ENCODE data around the gene EXOC2.
A peak's percentile ranks its signal among the peaks of the same experiment; 100 is the strongest.

EXOC2 gene, protein sequence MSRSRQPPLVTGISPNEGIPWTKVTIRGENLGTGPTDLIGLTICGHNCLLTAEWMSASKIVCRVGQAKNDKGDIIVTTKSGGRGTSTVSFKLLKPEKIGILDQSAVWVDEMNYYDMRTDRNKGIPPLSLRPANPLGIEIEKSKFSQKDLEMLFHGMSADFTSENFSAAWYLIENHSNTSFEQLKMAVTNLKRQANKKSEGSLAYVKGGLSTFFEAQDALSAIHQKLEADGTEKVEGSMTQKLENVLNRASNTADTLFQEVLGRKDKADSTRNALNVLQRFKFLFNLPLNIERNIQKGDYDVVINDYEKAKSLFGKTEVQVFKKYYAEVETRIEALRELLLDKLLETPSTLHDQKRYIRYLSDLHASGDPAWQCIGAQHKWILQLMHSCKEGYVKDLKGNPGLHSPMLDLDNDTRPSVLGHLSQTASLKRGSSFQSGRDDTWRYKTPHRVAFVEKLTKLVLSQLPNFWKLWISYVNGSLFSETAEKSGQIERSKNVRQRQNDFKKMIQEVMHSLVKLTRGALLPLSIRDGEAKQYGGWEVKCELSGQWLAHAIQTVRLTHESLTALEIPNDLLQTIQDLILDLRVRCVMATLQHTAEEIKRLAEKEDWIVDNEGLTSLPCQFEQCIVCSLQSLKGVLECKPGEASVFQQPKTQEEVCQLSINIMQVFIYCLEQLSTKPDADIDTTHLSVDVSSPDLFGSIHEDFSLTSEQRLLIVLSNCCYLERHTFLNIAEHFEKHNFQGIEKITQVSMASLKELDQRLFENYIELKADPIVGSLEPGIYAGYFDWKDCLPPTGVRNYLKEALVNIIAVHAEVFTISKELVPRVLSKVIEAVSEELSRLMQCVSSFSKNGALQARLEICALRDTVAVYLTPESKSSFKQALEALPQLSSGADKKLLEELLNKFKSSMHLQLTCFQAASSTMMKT

DNA sequence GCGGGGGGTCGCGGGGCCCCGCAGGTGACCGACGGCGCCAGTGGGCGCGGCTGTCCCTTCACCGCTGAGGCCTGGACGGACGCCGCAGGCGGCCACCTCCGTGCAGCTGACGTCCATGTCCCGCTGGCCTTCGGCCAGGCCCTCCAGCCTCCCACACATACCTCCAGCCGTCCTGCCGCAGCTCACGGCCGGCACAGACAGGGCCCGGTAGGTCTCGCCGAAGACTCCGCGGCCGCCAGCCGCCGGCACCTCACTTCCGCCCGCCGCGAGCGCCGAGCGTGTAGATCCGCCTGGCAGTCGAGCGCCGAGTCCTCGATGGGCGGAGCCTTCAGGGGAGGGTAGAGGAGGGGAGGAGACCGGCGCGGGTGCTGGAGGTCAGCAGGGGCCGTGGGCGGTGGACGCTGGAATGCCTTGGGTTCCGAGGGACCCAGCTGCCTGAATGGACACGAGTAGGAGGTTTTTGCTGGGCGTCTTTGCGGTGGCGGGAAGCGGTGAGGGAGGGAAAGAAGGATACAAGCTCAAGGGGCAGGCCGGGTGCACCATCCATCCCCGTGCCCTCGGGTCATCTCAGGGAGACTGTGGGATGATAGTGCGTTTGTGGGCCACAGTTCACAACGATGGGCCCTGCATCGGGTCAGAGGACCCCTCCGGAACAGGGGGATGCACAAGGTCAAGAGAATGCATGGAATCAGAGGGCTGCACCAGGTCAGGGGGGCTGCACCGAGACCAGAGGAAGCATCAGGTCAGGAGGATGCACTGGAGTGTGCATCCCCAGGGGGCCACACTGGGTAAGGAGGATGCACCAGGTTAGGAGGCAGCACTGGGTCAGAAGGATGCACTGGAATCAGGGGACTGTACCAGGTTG is at the start of gene EXOC2:
Gene EXOC2 (minus strand): TSS at position 282 of the 865 bp plus-strand sequence. CDS start 55,321 bp downstream, outside the sequence.
- DNase-seq (ENCODE audit: low spot score), result peak; percentile 82

DNA sequence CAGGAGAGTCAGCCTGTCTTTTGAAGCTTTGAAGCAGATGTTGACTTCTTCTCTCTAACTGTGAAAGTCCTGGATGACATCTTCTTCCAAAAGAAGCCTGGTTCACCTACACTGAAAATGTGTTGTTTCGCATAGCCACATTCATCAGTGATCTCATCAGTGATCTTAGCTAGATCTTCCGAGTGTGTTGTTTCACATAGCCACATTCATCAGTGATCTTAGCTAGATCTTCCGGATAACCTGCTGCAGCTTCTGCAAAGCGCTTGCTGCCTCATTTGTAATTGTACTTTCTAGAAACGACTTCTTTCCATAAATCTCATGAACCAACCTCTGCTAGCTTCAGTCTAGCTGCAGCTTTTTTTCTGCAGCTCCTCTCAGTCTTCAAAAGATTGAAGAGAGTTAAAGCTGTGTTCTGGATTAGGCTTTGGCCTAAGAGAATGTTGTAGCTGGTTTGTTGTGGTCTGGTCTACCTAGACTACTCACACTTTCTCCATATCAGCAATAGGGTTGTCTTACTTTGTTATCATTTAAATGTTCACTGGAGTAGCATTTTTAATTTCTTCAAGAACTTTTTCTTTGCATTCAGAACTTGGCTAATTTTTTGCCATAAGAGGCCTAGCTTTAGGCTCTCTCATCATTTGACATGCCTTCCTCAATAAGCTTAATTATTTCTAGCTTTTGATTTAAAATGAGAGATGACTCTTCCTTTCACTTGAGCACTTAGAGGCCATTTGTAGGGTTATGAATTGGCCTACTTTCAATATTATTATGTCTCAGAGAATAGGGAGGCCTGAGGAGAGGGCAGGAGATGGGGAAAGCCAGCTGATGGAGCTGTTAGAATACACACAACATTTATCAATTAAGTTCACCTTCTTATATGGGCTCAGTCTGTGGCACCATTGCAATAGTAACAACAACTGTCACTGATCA is 48.7 kb upstream of the EXOC2 start:
- no peak for DNase-seq (ENCODE audit: low spot score)

DNA sequence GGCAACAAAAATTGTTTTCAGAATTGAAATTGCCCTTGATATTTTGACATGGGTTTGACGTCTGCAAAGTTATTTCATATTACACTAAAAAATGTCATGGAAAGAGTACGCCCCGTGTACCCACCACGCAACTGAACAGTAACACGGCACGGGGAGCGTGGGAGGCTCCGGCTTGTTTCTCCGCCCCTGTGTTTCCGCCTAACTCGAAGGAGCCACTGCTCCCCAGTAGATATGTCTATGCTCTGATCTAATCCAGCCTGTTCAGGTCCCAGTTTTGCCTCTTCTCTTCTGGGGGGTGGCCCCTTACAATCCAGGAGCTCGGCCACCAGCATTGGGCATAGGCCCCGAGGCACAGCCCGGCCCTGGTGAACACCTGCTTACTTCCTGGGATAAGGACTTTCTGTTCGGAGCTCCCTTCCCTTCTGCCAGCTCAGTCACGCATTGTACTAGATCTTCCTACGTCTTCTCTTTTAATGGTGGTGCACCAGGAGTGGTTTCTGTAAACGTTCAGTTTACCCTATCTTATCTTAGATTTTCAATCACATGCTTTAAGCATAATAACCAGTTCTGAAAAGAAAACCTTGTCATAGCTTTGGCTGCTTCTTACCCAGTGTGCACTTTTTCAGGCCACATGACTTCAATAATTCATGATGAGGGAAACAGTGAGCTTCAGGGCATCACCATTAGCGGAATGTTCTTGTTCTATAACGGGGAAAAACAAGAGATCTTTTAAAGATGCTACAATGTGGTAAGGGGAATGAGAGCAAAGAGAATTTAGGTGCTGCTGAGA is 43.9 kb upstream of the EXOC2 start:
- no peak for DNase-seq (ENCODE audit: low spot score)

DNA sequence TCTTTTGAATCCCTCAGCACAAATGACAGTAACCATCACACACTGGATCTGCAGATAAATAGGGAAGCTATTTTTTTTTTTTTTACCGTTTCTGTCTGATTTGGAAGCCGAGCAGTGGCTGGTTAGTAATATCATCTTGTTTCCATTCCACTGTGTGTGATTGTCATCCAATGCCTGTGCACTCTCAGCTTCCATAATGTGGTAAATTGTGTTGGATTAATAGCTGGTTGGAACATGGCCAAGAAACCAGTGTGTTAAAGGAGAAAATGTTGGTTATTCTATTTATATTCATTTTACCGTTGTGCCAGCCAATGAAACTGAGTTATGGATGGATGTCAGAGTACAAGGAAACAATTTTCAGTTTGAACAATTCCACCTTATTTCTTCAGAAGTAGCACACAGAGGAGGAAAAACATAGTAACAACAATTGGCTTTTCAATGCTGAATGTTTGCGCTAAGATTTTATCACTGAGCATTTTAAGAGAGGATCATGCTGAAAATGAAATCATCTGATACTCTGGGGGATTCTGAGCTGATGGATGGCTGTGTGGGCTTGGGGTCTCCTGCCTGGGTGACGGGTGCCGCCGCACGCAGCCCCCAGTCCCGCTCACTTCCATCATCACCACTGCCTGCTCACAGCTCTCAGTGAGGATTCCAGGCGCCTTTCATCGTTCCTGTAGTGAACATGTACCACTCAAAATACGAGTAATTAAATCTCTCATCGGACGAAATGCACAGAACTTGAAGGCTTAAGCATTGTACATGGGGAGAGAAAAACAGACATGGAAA is 40.7 kb upstream of the EXOC2 start:
- DNase-seq (ENCODE audit: low spot score), result no peak

DNA sequence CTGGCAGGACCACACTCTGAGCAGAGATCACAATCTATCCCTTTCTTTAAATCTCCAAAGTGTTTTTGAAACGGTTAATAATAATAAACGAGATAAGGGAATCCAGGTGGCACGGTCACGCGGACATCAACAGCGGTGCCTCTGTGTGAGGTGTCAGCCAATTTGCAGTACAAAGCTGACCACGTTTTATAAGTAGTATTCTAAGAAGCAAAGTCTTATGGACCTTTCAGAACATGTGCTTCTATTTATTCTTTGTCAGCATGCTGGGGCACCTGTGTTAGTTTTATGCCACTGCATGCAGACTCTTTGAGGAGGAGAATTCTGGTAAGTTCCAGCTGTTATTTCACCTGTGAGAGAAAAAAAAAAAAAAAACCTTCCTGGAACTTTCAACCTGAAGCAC is 39.0 kb upstream of the EXOC2 start:
- no peak for DNase-seq (ENCODE audit: low spot score)

DNA sequence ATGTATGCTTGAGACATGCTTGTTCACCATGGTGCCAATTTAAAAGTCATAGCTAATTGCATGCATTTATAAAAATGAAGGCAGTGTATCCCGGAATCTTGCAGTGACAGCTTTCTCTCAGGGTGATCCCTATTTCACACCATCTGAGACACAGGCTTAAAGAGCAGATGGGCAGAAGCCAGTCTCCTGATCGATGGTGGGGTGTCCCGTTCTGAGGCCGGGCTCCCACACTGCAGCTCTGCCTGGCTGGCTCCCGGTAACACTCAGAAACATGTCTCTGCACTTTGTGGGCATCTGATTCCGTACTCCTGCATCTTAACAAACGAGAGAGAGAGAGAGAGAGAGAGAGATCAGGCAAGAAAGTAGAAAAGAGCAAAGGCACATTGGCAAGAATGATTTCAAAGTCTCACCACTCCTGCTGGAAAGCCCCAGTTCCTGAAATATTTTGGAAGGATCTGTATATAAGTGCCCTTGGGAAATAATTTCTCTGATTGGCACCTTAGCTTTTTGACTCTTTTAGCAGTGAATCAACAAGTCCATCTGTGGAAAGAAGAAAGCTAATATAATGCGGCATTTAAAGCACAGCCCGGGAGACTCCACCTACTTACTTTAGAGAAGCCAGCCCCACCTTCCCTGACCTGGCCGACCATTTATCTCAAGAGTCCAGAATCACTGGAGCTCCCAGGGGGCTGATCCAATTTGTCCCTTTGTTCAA is 36.8 kb upstream of the EXOC2 start:
- no peak for DNase-seq (ENCODE audit: low spot score)

DNA sequence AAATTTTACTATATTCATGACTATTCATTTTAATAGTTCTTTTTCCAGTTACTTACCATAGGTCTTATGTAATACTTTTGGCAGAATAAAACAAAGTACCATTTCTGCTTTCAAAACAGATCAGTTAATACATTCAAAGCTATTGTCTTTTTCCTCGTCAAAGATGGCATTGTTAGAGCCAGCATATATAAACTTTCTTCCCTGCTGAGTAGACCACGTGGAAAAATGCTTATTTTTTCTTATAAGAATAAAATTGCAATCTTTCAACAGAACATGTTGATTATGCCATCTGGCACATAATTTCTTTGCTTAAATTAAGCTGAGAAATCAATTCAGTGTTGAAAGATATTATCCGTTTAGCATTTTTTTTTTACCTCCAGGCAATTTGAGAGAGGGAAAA is 34.9 kb upstream of the EXOC2 start:
- no peak for DNase-seq (ENCODE audit: low spot score)

DNA sequence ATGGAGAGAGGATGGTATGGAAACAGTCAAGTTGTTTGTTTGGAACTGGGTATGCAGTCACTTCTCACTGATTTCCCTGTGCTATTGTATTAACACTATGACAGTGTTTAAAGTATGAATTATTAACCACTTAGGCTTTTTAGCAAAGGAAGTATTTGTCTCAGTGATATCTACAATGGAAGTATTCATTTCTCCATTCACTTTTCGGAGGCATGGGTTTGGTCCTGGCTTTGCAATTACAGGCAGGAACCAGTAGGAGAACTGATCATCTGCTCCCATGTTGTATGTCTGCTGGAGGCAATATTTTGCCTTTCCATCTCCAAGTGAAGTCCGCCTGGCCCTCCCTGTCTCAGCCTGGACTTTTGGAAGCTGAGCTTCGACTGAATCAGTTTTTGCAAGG is 30.6 kb upstream of the EXOC2 start:
- DNase-seq (ENCODE audit: low spot score), result no peak

DNA sequence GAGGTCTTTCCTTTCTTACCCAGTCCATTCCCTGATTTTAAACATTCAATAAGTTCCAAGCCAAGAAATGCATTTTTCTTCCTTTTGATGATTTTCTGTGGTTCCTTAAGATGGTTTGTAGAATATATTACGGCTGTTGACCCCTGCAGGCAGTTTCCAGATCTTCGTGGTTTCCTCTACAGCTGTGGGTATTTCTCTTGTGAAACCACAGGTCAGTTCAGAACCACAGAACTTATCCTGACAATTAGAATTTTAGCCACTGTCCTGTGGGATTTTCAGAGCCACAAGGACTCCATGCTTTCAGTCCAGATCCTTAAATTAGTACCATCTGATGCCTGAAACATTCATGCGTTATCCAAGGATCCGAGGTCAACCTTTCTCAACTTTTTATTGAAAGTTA is 29.7 kb upstream of the EXOC2 start:
- no peak for DNase-seq (ENCODE audit: low spot score)

DNA sequence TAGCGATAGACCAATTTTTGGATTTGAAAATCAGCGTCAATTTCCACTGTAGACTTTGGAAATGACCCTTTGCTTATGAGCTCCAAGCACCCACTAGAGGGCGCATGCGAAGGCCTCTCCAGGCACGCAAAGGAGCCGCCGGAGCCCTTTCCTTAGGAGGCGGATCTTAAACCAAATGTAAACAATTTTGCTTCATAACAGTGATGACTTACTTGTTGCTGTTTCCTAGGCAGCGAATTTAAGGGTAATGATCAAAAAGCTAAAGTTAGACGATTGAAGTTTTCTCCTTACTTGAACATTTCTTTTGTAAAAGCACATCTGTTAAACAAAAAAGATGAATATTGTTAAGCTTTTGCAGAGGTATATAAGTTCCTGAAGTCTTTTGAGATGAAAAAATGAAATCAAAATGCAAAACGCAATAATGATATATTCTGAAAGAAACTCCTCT is 29.2 kb upstream of the EXOC2 start:
- DNase-seq (ENCODE audit: low spot score), result peak; percentile 76

DNA sequence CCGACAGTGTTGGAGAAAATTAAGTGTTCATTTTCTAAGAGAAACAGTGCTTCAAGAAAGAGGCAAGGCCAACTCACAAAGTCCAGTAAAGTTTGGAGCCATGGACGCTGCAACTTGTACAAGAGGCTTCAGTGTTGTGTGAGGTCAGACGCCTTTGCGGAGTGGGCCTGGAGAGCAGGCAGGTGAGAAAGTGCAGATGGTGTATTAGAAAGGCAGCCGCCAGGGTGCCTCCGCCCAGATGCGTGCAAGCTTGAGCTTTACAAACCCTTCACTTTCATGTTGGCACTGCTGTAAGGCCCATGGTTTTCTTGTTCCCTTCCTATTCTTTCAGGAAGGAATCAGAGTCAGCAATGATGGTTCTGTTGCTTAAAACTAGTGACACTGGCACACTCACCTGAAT is 25.4 kb upstream of the EXOC2 start:
- no peak for DNase-seq (ENCODE audit: low spot score)

DNA sequence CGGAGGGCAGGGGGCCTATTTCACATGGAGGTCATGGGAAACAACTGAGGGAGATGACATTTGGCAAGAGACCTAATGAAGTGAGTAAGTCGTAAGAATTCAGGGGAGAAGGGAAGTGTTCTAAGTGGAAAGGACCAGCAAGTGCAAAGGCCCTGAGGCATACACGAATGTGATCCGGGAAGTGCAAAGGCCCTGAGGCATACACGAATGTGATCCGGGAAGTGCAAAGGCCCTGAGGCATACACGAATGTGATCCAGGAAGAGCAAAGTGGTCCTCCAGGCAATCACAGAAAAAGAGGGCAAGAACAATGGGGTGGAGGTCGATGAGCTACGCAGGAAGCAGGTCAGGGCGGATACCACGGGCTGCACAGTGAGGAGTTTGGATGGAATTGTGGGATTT is 24.2 kb upstream of the EXOC2 start:
- DNase-seq (ENCODE audit: low spot score), result no peak

DNA sequence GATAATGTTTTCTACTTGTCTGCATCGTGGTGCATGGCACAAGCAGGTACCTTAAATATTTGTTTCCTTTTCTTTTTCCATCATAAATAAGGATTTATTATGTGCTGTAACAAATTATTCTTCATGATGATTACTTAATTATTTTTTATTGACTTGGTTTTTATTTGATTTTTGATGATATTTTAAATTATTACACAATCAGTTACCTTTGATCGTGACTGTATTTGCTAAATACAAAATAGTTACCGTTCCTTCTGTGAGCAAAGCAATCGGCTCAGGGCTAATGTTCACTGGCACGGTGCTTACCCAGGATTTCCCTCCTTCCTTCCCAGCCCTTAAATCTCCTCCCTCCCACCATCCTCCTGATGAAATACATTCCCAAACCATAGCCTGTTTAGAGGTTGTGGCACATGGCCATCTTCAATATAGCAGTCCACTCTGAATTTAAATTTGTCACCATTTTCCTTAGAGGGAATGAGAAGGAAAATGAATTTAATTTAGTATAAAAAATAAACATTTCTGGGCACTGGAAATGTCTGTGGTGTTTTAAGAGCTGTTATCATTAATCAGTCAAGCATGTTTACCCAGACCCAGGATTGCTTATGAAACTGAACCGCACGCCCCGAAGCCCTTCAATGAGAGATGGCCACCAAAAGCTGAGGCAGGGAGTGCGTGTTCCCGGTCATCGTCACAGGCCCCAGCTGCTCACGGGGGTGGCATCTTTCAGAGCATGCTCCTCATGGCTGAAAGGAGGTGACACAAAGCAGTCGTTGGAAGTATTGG is 23.0 kb upstream of the EXOC2 start:
- no peak for DNase-seq (ENCODE audit: low spot score)

DNA sequence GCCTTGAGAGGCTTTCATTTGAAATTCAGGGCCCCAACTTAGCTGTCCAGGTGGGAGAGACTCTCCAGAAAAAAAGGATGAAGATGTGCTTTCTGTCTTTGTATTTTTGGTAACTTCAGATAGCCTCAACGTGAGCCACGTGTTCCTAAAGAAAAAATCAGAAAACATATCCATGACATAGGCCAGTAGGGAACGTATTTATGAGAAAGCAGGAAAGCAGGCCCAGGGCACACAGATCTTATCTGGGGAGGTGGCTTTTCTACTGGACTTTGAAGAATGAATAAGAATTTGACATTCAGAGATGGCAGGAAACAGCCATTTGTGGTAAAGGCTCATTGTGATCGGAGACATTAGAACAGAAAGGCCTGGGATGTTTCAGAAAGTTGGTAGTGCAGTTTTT is 21.2 kb upstream of the EXOC2 start:
- DNase-seq (ENCODE audit: low spot score), result no peak

DNA sequence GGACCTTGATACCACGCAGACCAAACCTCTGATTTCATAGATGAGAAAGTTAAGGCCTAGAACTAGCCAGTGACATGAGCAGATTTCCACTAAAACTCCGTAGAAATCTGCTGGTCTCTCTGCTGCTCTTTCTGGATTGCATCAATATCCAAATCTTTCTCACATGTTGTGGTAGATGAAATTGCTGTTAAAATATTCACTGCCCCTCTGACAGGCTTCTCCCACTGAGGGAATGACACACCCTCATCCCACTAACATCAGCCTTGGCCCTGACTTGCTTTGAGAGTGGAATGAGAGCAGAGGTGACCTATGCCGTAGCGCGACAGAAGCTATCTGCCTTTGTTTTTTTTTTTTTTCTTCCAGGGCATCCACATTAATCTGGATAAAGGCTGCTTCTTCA is 20.4 kb upstream of the EXOC2 start:
- DNase-seq (ENCODE audit: low spot score), result no peak

DNA sequence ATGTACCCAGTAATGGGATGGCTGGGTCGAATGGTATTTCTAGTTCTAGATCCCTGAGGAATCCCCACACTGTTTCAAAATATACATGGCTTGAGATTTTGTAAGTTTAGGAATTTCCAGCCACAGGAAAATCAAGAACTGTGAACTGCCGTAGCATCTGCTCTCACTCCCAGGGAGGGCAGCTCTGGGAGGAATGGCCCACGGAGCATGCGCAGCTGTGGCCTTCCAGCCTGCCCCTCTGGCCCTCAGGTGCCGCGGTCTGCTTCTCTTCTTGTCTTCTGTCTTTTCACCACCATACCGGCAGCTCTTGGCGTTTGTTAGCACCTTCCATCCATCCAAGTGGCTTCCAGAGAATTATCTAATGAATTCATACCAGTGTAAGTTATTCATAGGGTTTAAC is 19.9 kb upstream of the EXOC2 start:
- DNase-seq (ENCODE audit: low spot score), result no peak

DNA sequence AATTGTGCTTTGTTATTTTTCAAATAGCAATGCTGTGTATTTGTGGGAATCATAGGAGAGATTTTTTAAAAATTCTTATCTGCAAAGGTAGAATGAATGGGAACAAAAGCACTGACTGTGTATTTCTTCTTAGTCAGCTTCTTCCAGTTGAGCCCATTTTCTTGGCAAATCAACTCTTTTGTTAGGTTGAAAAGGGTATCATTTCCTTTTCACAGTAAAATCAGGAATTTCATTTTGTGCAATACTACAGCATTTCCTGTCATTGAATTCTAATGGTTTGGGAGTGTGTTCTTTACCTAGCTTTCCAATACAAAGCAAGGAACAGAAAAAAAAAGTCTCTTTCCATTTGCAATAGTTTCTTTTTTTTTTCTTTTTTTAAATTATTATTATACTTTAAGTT is 19.0 kb upstream of the EXOC2 start:
- DNase-seq (ENCODE audit: low spot score), result no peak
